GM21381 (cell line): ENCODE results near the gene SH2D4B.

Experiments
- ATAC-seq: cut with Tn5 transposase; IDR thresholded peaks from one replicate; pipeline ENCODE4 v1.9.1; 2021; ENCODE audit warnings: mild to moderate bottlenecking, moderate library complexity; ENCODE audit not compliant: unreplicated experiment

The SH2D4B gene

GRCh38 chr10:80622153-80622552 is 84.5 kb downstream of the SH2D4B start:
- no peak for ATAC-seq

GRCh38 chr10:80630324-80630723 is 92.6 kb downstream of the SH2D4B start:
- no peak for ATAC-seq

- ATAC-seq = no peak
These were observed 95.0 kb downstream of the SH2D4B start for GRCh38 chr10:80632742-80633141.

GRCh38 chr10:80633383-80633860 is 95.7 kb downstream of the SH2D4B start:
- ATAC-seq = no peak

- no peak for ATAC-seq
These were observed 96.2 kb downstream of the SH2D4B start for GRCh38 chr10:80633910-80634309.

- no peak for ATAC-seq
These were observed 105.0 kb downstream of the SH2D4B start for GRCh38 chr10:80642661-80643060.

GRCh38 chr10:80646366-80646765 is 108.7 kb downstream of the SH2D4B start:
- ATAC-seq = no peak

GRCh38 chr10:80647173-80647833 is 109.6 kb downstream of the SH2D4B start:
- no peak for ATAC-seq

GRCh38 chr10:80648106-80648505 is 110.4 kb downstream of the SH2D4B start:
- ATAC-seq = no peak

- ATAC-seq = no peak
These were observed 111.5 kb downstream of the SH2D4B start for GRCh38 chr10:80649183-80649582.

GRCh38 chr10:80655898-80656297 is 118.2 kb downstream of the SH2D4B start:
- ATAC-seq = no peak

GRCh38 chr10:80658068-80658467 is 120.4 kb downstream of the SH2D4B start:
- no peak for ATAC-seq

GRCh38 chr10:80659289-80659688 is 121.6 kb downstream of the SH2D4B start:
- ATAC-seq = no peak

- ATAC-seq = no peak
These were observed 122.6 kb downstream of the SH2D4B start for GRCh38 chr10:80660266-80660665.

GRCh38 chr10:80660736-80661135 is 123.0 kb downstream of the SH2D4B start:
- no peak for ATAC-seq

GRCh38 chr10:80661526-80661925 is 123.8 kb downstream of the SH2D4B start:
- no peak for ATAC-seq

- ATAC-seq = peak; percentile 75
These were observed 124.9 kb downstream of the SH2D4B start for GRCh38 chr10:80662429-80663261.

- peak; percentile 70 for ATAC-seq
These were observed 126.5 kb downstream of the SH2D4B start for GRCh38 chr10:80664071-80664680.

- ATAC-seq = no peak
These were observed 131.8 kb downstream of the SH2D4B start for GRCh38 chr10:80669485-80669884.

- no peak for ATAC-seq
These were observed 133.1 kb downstream of the SH2D4B start for GRCh38 chr10:80670774-80671173.

- ATAC-seq = no peak
These were observed 134.1 kb downstream of the SH2D4B start for GRCh38 chr10:80671847-80672246.

- no peak for ATAC-seq
These were observed 134.9 kb downstream of the SH2D4B start for GRCh38 chr10:80672613-80673012.
